ENCODE measurements around the gene SEMA6D. TPM values are rescaled to one million over a fixed set of nuclear protein-coding genes. Genes with fewer than 3 reads are reported as not detected.

Gene SEMA6D
- polyA plus RNA-seq, 1 donor (not counting 4 experiments of a cell fraction or from before 2014, with no cell fraction given): 0.67 TPM

GRCh38 chr15:47728426-47728825 lies 11.1 kb downstream of the SEMA6D start:
- dilution Hi-C loops (cut with MboI; ENCODE audit: extremely low pct_ligation_motif_present, low sequenced_read_pairs): no loop called here
- Histone ChIP-seq H3K9me1 (ENCODE audit: control insufficient read depth, extremely low read depth, insufficient read depth, low read length) (no peaks in the 10 kb centered on the region), H3K79me2 (ENCODE audit: control insufficient read depth, insufficient read depth, low read length) (no peaks in the 10 kb centered on the region), H3K36me3 (ENCODE audit: control insufficient read depth in 2 of 2, extremely low read depth in 1 of 2, insufficient read depth in 2 of 2, low read length in 2 of 2) (no peaks in the 10 kb centered on the region), H3K27ac (ENCODE audit: control insufficient read depth, insufficient read depth, low read length) (no peak overlapping the region), H3K9me3 (ENCODE audit: control insufficient read depth, low read depth, low read length) (no peaks in the 10 kb centered on the region), H3K9ac (ENCODE audit: control insufficient read depth, extremely low read depth, insufficient read depth, low read length) (no peak overlapping the region), H2AFZ (ENCODE audit: control insufficient read depth, low read length) (no peak overlapping the region), H3K4me2 (ENCODE audit: control insufficient read depth, extremely low read depth, insufficient read depth, low read depth, low read length) (no peak overlapping the region), H3K27me3 (ENCODE audit: control insufficient read depth, extremely low read depth, insufficient read depth, low read length) (no peaks in the 10 kb centered on the region), H3K4me1 (ENCODE audit: control insufficient read depth, extremely low read depth, insufficient read depth, low read length) (peaks cover 7% of the 10 kb centered on the region), H4K20me1 (ENCODE audit: control insufficient read depth, extremely low read depth, insufficient read depth, low read length) (no peaks in the 10 kb centered on the region), H3K4me3 (ENCODE audit: control insufficient read depth in 2 of 3, extremely low read depth in 1 of 3, insufficient read depth in 2 of 3, low read depth in 1 of 3, low read length in 3 of 3) (no peak overlapping the region)
- FAIRE-seq: no peak
- no peak for DNase-seq (ENCODE audit: low read depth, low spot score)
- TF ChIP-seq CTCF (optimal IDR thresholded peaks at IDR 0.05 in 1 of 3, IDR thresholded peaks at IDR 0.05 in 1 of 3, conservative IDR thresholded peaks at IDR 0.05 in 1 of 3; ENCODE audit: extremely low read depth in 1 of 3, insufficient read depth in 2 of 3, low read length in 3 of 3) (no peak), EZH2 (IDR thresholded peaks at IDR 0.05; ENCODE audit: low read length) (no peak)

DNA sequence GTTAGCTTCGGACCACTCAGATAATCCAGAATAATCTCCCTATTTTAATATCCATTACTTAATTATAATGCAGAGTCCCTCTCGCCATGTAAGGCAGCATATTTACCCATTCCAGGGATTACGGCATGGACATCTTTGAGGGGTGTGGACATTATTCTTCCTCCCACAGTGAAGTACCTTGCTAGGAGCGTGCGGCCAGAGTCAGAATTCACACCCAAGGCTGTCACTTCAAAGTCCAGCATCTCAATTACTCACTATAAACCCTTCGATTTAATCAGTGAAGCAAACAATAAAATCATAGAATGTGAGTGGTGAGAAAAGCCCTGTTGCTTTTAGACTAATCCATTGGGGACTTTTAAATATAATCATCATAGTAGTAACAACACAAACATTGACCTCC lies 11.6 kb downstream of the SEMA6D start:
- no peaks in the 10 kb centered on the region for H3K9me3 ChIP-seq (ENCODE audit: control insufficient read depth, low read depth, low read length)
- no peaks in the 10 kb centered on the region for H3K36me3 ChIP-seq (ENCODE audit: control insufficient read depth in 2 of 2, extremely low read depth in 1 of 2, insufficient read depth in 2 of 2, low read length in 2 of 2)
- H3K27me3 ChIP-seq (ENCODE audit: control insufficient read depth, extremely low read depth, insufficient read depth, low read length): no peaks in the 10 kb centered on the region
- DNase-seq (ENCODE audit: low read depth, low spot score): no peak
- H3K4me3 ChIP-seq (ENCODE audit: control insufficient read depth in 2 of 3, extremely low read depth in 1 of 3, insufficient read depth in 2 of 3, low read depth in 1 of 3, low read length in 3 of 3): no peak overlapping the region
- no peaks in the 10 kb centered on the region for H3K9me1 ChIP-seq (ENCODE audit: control insufficient read depth, extremely low read depth, insufficient read depth, low read length)
- no peak for FAIRE-seq
- dilution Hi-C loops (cut with MboI; ENCODE audit: extremely low pct_ligation_motif_present, low sequenced_read_pairs): no loop called here
- H2AFZ ChIP-seq (ENCODE audit: control insufficient read depth, low read length): no peak overlapping the region
- H3K4me2 ChIP-seq (ENCODE audit: control insufficient read depth, extremely low read depth, insufficient read depth, low read depth, low read length): no peak overlapping the region
- no peak for TF ChIP-seq EZH2 (IDR thresholded peaks at IDR 0.05; ENCODE audit: low read length)
- TF ChIP-seq CTCF (optimal IDR thresholded peaks at IDR 0.05 in 1 of 3, IDR thresholded peaks at IDR 0.05 in 1 of 3, conservative IDR thresholded peaks at IDR 0.05 in 1 of 3; ENCODE audit: extremely low read depth in 1 of 3, insufficient read depth in 2 of 3, low read length in 3 of 3): no peak
- H3K79me2 ChIP-seq (ENCODE audit: control insufficient read depth, insufficient read depth, low read length): no peaks in the 10 kb centered on the region
- no peaks in the 10 kb centered on the region for H4K20me1 ChIP-seq (ENCODE audit: control insufficient read depth, extremely low read depth, insufficient read depth, low read length)
- H3K9ac ChIP-seq (ENCODE audit: control insufficient read depth, extremely low read depth, insufficient read depth, low read length): no peak overlapping the region
- H3K27ac ChIP-seq (ENCODE audit: control insufficient read depth, insufficient read depth, low read length): no peak overlapping the region
- H3K4me1 ChIP-seq (ENCODE audit: control insufficient read depth, extremely low read depth, insufficient read depth, low read length): peaks cover 7% of the 10 kb centered on the region
